Measurements from ENCODE around the gene PCDHA1. TPM values are rescaled to one million over a fixed set of nuclear protein-coding genes. Genes with fewer than 3 reads are reported as not detected.
A peak's percentile ranks its signal among the peaks of the same experiment; 100 is the strongest.
"Not testable (repeated sequence)": the region's sequence is repeated elsewhere in the genome, so short reads cannot be mapped to it uniquely, and the experiment has no call there.

PCDHA1 gene
- total RNA-seq, 8 experiments from 2014 or later = 0.22 to 1.7 (median 0.68) TPM

DNA sequence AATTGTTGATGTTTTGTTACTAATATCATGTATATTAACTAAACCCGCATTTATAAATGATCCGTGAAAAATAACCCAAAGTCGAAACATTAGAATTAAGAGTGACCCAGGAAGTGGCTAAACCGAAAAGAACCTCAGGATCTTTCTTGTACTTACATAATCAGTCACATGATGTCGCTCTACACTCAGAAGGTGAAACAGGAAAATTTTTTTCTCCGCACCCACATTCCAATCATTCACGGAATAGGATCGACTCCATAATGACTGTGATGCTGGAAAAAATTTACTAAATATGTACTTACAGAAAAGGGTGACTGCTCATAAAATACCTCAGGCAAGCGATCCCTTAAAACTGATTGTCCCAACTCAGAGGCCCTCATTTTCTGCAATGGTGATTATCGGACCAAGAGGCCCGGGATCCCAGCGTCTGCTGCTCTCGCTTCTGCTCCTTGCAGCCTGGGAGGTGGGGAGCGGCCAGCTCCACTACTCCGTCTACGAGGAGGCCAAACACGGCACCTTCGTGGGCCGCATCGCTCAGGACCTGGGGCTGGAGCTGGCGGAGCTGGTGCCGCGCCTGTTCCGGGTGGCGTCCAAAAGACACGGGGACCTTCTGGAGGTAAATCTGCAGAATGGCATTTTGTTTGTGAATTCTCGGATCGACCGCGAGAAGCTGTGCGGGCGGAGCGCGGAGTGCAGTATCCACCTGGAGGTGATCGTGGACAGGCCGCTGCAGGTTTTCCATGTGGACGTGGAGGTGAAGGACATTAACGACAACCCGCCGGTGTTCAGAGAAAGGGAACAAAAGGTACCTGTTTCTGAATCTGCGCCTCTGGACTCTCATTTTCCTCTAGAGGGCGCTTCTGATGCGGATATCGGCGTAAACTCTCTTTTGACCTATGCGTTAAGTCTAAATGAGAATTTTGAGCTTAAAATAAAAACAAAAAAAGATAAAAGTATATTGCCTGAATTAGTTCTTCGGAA, 89.4 kb downstream of the PCDHA1 start, which contains the start of gene PCDHA12:
PCDHA12 (plus strand) TSS at position 224 of the 981 bp plus-strand sequence; CDS start at position 389, 165 bp downstream.
- peak within 1 kb of the TSS in 4 of 5 donors; percentile 42 to 69 (median 52) for H3K4me3 ChIP-seq
- peak within 1 kb of the TSS in 1 of 2 donors; percentile 79 for H3K27ac ChIP-seq
- 4 to 92% (median 27%) methylated on average over 8 to 36 of the region's 47 CpGs for WGBS, 10 experiments
- no peaks in the 10 kb centered on the region for H3K4me1 ChIP-seq (replicated peaks in 1 of 2)
- in situ Hi-C loops (cut with MboI; ENCODE audit: low pct_unique_long_range_greater_than_20kb in 2 of 9, low sequenced_read_pairs in 9 of 9, unreplicated experiment in 9 of 9) = loop anchor here in 2 of 9 experiments (10.0 to 25.0 kb wide), 2 partner anchors 162 to 169 kb away; no protein-coding TSS in a partner anchor
- peak in 4 of 8 experiments; percentile 61 to 84 (median 68) for ATAC-seq (replicated peaks in 6 of 8)

DNA sequence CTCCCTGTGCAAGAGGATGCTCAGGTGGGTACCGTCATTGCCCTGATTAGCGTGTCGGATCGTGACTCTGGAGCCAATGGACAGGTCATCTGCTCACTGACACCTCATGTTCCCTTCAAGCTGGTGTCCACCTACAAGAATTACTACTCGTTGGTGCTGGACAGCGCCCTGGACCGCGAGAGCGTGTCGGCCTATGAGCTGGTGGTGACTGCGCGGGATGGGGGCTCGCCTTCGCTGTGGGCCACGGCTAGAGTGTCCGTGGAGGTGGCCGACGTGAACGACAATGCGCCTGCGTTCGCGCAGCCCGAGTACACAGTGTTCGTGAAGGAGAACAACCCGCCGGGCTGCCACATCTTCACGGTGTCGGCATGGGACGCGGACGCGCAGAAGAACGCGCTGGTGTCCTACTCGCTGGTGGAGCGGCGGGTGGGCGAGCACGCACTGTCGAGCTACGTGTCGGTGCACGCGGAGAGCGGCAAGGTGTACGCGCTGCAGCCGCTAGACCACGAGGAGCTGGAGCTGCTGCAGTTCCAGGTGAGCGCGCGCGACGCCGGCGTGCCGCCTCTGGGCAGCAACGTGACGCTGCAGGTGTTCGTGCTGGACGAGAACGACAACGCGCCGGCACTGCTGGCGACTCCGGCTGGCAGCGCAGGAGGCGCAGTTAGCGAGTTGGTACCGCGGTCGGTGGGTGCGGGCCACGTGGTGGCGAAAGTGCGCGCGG, 90.8 kb downstream of the PCDHA1 start:
- not testable (repeated sequence) for H3K4me1 ChIP-seq (replicated peaks in 1 of 2); H3K27ac ChIP-seq; ATAC-seq (replicated peaks in 6 of 8)
- 30 to 100% (median 97%) methylated on average over 3 to 25 of the region's 80 CpGs; no CpG with 5 or more reads in 3 of the 10 experiments for WGBS, 10 experiments
- in situ Hi-C loops (cut with MboI; ENCODE audit: low pct_unique_long_range_greater_than_20kb in 2 of 9, low sequenced_read_pairs in 9 of 9, unreplicated experiment in 9 of 9) = loop anchor here in 2 of 9 experiments (10.0 to 25.0 kb wide), 2 partner anchors 161 to 168 kb away; no protein-coding TSS in a partner anchor
- H3K4me3 ChIP-seq = peak overlapping the region in 2 of 5 donors; percentile 54 to 69

DNA sequence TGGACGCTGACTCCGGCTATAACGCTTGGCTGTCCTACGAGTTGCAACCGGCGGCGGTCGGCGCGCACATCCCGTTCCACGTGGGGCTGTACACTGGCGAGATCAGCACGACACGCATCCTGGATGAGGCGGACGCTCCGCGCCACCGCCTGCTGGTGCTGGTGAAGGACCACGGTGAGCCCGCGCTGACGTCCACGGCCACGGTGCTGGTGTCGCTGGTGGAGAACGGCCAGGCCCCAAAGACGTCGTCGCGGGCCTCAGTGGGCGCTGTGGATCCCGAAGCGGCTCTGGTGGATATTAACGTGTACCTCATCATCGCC, 91.3 kb downstream of the PCDHA1 start:
- Histone ChIP-seq H3K4me1 (replicated peaks in 1 of 2) (no peaks in the 10 kb centered on the region), H3K27ac (no peak overlapping the region), H3K4me3 (no peak overlapping the region)
- 40 to 99% (median 89%) methylated on average over 1 to 14 of the region's 37 CpGs; no CpG with 5 or more reads in 6 of the 10 experiments for WGBS, 10 experiments
- in situ Hi-C loops (cut with MboI; ENCODE audit: low pct_unique_long_range_greater_than_20kb in 2 of 9, low sequenced_read_pairs in 9 of 9, unreplicated experiment in 9 of 9) = loop anchor here in 2 of 9 experiments (10.0 to 25.0 kb wide), 2 partner anchors 160 to 168 kb away; no protein-coding TSS in a partner anchor
- ATAC-seq (replicated peaks in 6 of 8) = no peak

DNA sequence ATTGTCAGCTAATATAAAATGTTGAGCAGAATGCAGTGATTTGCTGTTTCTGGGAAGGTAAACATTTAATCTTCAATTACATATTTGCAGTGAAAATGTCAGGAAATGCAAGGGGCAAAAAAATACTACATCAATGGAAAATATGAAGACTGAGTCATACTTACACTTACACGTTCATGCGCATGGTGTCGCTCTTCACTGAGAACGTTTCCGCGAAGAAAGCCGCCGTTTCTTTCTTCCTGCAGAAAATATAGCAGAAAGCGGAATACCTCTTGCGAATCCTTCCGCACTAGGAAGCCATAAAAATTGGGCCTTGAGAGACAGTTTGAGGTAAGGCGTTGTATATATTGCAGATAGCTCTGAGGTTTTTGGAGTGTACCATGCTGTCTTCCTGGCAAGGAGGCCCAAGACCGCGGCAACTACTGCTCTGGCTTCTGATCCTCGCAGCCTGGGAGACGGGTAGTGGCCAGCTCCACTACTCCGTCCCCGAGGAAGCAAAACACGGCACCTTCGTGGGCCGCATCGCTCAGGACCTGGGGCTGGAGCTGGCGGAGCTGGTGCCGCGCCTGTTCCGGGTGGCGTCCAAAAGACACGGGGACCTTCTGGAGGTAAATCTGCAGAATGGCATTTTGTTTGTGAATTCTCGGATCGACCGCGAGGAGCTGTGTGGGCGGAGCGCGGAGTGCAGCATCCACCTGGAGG, 96.1 kb downstream of the PCDHA1 start, which contains the start of gene PCDHA13:
PCDHA13 (plus strand) TSS at position 236 of the 702 bp plus-strand sequence; CDS start at position 381, 145 bp downstream.
- Histone ChIP-seq H3K4me1 (replicated peaks in 1 of 2) (no peaks in the 10 kb centered on the region), H3K4me3 (peak within 1 kb of the TSS in 3 of 5 donors; percentile 29 to 59 (median 49)), H3K27ac (peak within 1 kb of the TSS in 1 of 2 donors; percentile 62)
- in situ Hi-C loops (cut with MboI; ENCODE audit: low pct_unique_long_range_greater_than_20kb in 2 of 9, low sequenced_read_pairs in 9 of 9, unreplicated experiment in 9 of 9) = loop anchor here in 1 of 9 experiments (25.0 kb wide), 1 partner anchor 155 kb away; no protein-coding TSS in a partner anchor
- WGBS, 10 experiments = 2 to 93% (median 60%) methylated on average over 1 to 18 of the region's 35 CpGs; no CpG with 5 or more reads in 1 of the 10 experiments
- ATAC-seq (replicated peaks in 6 of 8) = peak in 4 of 8 experiments; percentile 25 to 82 (median 54)

DNA sequence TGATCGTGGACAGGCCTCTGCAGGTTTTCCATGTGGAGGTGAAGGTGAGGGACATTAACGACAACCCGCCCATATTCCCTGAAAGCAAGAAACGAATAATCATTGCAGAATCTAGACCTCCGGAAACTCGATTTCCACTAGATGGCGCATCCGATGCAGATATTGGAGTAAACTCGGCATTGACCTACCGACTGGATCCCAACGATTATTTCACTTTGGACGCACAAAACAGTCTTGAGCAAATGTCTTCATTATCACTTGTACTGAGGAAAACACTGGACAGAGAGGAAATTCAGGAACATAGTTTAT, 96.6 kb downstream of the PCDHA1 start:
- in situ Hi-C loops (cut with MboI; ENCODE audit: low pct_unique_long_range_greater_than_20kb in 2 of 9, low sequenced_read_pairs in 9 of 9, unreplicated experiment in 9 of 9) = loop anchor here in 1 of 9 experiments (25.0 kb wide), 1 partner anchor 155 kb away; no protein-coding TSS in a partner anchor
- ATAC-seq (replicated peaks in 6 of 8) = peak in 3 of 8 experiments; percentile 59 to 69 (median 66)
- Histone ChIP-seq H3K27ac (peak overlapping the region in 1 of 2 donors; percentile 62), H3K4me3 (peak overlapping the region in 3 of 5 donors; percentile 29 to 59 (median 49)), H3K4me1 (replicated peaks in 1 of 2) (no peaks in the 10 kb centered on the region)
- 3 to 80% (median 38%) methylated on average over 1 to 9 of the region's 12 CpGs; no CpG with 5 or more reads in 3 of the 10 experiments for WGBS, 10 experiments

DNA sequence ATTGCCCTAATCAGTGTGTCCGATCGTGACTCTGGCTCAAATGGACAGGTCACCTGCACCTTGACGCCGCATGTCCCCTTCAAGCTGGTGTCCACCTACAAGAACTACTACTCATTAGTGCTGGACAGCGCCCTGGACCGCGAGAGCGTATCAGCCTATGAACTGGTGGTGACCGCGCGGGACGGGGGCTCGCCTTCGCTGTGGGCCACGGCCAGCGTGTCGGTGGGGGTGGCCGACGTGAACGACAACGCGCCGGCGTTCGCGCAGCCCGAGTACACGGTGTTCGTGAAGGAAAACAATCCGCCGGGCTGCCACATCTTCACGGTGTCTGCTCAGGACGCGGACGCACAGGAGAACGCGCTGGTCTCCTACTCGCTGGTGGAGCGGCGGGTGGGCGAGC, 97.4 kb downstream of the PCDHA1 start:
- H3K27ac ChIP-seq = no peak overlapping the region
- 42 to 100% (median 76%) methylated on average over 2 to 32 of the region's 41 CpGs; no CpG with 5 or more reads in 3 of the 10 experiments for WGBS, 10 experiments
- no peak overlapping the region for H3K4me3 ChIP-seq
- H3K4me1 ChIP-seq (replicated peaks in 1 of 2) = no peaks in the 10 kb centered on the region
- in situ Hi-C loops (cut with MboI; ENCODE audit: low pct_unique_long_range_greater_than_20kb in 2 of 9, low sequenced_read_pairs in 9 of 9, unreplicated experiment in 9 of 9) = loop anchor here in 1 of 9 experiments (25.0 kb wide), 1 partner anchor 154 kb away; no protein-coding TSS in a partner anchor
- ATAC-seq (replicated peaks in 6 of 8) = no peak

DNA sequence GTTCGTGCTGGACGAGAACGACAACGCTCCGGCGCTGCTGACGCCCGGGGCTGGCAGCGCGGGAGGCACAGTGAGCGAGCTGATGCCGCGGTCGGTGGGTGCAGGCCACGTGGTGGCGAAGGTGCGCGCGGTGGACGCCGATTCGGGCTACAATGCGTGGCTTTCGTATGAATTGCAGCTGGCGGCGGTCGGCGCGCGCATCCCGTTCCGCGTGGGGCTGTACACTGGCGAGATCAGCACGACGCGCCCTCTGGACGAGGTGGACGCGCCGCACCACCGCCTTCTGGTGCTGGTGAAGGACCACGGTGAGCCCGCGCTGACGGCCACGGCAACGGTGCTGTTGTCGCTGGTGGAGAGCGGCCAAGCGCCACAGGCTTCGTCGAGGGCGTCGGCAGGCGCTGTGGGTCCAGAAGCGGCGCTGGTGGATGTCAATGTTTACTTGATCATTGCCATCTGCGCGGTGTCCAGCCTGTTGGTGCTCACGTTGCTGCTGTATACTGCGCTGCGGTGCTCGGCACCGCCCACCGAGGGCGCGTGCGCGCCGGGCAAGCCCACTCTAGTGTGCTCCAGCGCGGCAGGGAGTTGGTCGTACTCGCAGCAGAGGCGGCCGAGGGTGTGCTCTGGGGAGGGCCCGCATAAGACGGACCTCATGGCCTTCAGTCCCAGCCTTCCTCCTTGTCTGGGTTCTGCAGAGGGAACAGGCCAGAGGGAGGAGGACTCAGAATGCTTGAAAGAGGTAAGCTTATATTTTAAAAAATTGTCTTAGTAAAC, 98.2 kb downstream of the PCDHA1 start:
- Histone ChIP-seq H3K4me1 (replicated peaks in 1 of 2) (no peaks in the 10 kb centered on the region), H3K27ac (no peak overlapping the region), H3K4me3 (no peak overlapping the region)
- in situ Hi-C loops (cut with MboI; ENCODE audit: low pct_unique_long_range_greater_than_20kb in 2 of 9, low sequenced_read_pairs in 9 of 9, unreplicated experiment in 9 of 9) = loop anchor here in 1 of 9 experiments (25.0 kb wide), 1 partner anchor 153 kb away; no protein-coding TSS in a partner anchor
- WGBS, 10 experiments = 13 to 100% (median 93%) methylated on average over 2 to 52 of the region's 79 CpGs; no CpG with 5 or more reads in 2 of the 10 experiments
- ATAC-seq (replicated peaks in 6 of 8) = no peak

DNA sequence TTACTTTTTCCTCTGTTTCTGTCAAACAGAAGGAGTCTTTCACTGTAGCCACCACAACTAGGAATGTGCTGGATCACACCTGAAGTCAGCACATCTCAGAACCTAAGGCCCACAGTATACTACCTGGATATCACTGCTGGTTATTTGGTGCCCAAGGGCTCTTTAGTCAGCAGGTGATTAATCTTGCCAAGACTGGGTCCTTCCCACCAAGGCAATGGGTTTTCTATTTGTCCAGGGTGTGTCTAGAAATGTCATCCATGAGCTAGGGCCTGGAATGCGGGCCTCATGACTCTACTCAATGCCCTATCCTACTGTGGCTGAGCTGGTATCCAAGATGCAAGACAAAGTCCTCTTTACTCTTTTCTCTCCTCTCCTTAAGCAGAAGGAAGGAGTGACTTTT, 130.4 kb downstream of the PCDHA1 start:
- in situ Hi-C loops (cut with MboI; ENCODE audit: low pct_unique_long_range_greater_than_20kb in 2 of 9, low sequenced_read_pairs in 9 of 9, unreplicated experiment in 9 of 9) = no loop called here

DNA sequence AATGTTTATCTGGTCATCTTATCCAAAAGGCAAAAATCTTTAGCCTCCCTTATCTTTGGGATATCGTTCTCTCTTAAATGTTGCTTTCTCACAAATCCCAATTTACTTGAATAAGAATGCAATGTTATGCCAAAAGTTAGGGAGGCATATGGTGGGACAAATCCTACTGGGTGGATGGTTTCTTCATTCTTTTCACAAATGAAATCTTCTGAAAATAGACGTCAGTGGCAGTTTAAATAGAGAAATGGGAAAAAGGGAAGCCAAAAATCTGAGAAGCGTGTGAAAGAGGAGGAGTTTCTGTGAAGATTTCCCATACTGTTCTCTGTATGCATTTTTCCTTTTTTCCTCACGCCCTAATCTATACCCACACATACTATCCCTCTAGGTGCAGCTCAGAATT, 137.7 kb downstream of the PCDHA1 start:
- Histone ChIP-seq H3K27ac (no peak overlapping the region), H3K4me3 (no peak overlapping the region), H3K4me1 (replicated peaks in 1 of 2) (peaks cover 0 to 4% of the 10 kb centered on the region in 2 donors)
- WGBS, 10 experiments = 8 to 100% (median 93%) methylated on average over 1 to 4 of the region's 4 CpGs; no CpG with 5 or more reads in 2 of the 10 experiments
- in situ Hi-C loops (cut with MboI; ENCODE audit: low pct_unique_long_range_greater_than_20kb in 2 of 9, low sequenced_read_pairs in 9 of 9, unreplicated experiment in 9 of 9) = no loop called here
- no peak for ATAC-seq (replicated peaks in 6 of 8)

More for the DNA sequence above, 130.4 kb downstream of the PCDHA1 start:
- H3K4me1 ChIP-seq (replicated peaks in 1 of 2) = no peaks in the 10 kb centered on the region
- no peak overlapping the region for H3K4me3 ChIP-seq
- WGBS, 10 experiments = 83 to 100% (median 100%) methylated on average over 1 of the region's 1 CpG; no CpG with 5 or more reads in 7 of the 10 experiments
- ATAC-seq (replicated peaks in 6 of 8) = no peak
- no peak overlapping the region for H3K27ac ChIP-seq

DNA sequence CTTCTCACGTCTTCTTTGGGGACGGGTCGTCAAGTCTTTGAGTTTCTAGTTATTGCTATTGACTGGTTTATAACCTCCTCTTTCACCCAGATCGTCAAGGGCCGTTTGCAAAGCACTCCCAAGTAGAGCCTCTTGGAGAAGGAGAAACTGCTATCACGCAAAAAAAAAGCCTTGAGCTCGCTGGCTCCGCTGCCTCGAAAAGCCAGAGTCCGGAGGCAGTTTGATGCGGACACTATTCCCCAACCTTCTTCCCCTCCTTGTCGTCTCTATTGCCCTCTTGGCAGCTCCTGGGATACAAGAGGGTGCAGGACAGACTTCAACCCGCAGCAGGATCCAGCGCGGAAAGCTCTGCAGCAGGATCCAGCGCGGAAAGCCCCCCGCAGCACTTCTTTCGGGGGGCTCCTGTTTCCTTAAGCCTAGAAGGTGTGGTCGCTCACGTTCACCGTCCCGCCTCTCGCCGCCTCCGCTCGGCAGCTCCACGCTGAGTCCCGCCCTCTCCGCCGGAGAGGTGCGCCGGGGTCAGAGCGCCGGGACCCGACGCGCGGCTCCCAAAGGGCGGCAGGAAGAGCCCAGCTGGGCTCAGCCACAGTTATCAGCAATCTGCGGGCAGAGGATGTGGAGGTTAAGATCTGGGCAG, 140.0 kb downstream of the PCDHA1 start, which contains the start of gene PCDHAC1:
PCDHAC1 (plus strand) TSS at position 494 of the 637 bp plus-strand sequence. CDS start 594 bp downstream, outside the sequence.
- peak within 1 kb of the TSS in 1 of 2 donors; percentile 45 for H3K27ac ChIP-seq
- H3K4me3 ChIP-seq = peak within 1 kb of the TSS; percentile 25 to 56 (median 42)
- H3K4me1 ChIP-seq (replicated peaks in 1 of 2) = peaks cover 0 to 4% of the 10 kb centered on the region in 2 donors
- in situ Hi-C loops (cut with MboI; ENCODE audit: low pct_unique_long_range_greater_than_20kb in 2 of 9, low sequenced_read_pairs in 9 of 9, unreplicated experiment in 9 of 9) = loop anchor here in 1 of 9 experiments (25.0 kb wide), 1 partner anchor 111 kb away; no protein-coding TSS in a partner anchor
- WGBS, 10 experiments = 0 to 17% (median 3%) methylated on average over 1 to 14 of the region's 41 CpGs; no CpG with 5 or more reads in 5 of the 10 experiments
- ATAC-seq (replicated peaks in 6 of 8) = peak in 7 of 8 experiments; percentile 30 to 85 (median 82)
